Testis (tissue), 2 donors: ENCODE measurements around the gene GNAI3.

Experiments
- CTCF ChIP-seq, 3 experiments: fragments of 450-650 bp in 2 of 3; fragments of 200-600 bp in 1 of 3; sonication (generic) in 1 of 3; IDR thresholded peaks; one replicate each; pipeline ENCODE4 v1.5.1; 2016 to 2019; ENCODE audit warnings: antibody characterized with exemption in 3 of 3, mild to moderate bottlenecking in 2 of 3, moderate library complexity in 1 of 3
- POLR2A ChIP-seq: fragments of 450-650 bp; IDR thresholded peaks from one replicate; pipeline ENCODE4 v1.6.1; 2017; ENCODE audit warnings: antibody characterized with exemption, mild to moderate bottlenecking, moderate library complexity

DNA sequence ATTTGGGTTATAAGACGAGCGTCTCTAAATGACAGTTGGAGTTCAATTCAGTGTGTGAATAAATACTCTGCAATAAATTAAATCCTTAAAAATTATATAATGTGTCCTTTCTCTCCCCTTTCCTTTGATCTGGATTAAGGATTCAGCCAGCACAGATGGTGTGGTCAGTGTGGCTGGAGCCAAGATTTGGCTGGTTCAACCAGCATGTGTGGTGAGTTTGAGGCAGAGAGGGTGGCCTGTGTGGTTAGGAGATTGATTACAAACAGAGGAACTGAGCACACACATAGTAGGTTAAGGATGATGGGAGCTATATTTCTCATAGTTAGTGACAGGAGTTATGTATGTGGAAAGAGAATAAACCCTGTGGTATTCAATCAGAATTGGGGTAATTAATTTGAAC lies 24.7 kb upstream of the GNAI3 start:
- TF ChIP-seq CTCF (IDR thresholded peaks at IDR 0.05) (no peak), POLR2A (no peak)
